GM23338 (cell line): ENCODE results near the gene HNF1A.

Experiments used
- CREB1 ChIP-seq: fragments of 250-450 bp; sonication (Bioruptor Pico); IDR thresholded peaks from 2 replicates; pipeline ENCODE4 v1.5.0; 2020; ENCODE audit warnings: low read depth, mild to moderate bottlenecking, moderate library complexity
- CTCF ChIP-seq, 2 experiments: fragments of 200-600 bp in 1 of 2; sonication (generic) in 1 of 2; conservative IDR thresholded peaks; 2 replicates each; pipeline versions ENCODE4 v1.5.1 to v1.6.1; 2016 to 2017; ENCODE audit warnings: antibody characterized with exemption in 2 of 2, low read depth in 2 of 2, mild to moderate bottlenecking in 2 of 2, moderate library complexity in 1 of 2
- ETS1 ChIP-seq: IDR thresholded peaks from 2 replicates; pipeline ENCODE4 v1.6.1; 2016; ENCODE audit warnings: antibody characterized with exemption
- EZH2 ChIP-seq: fragments of 200-600 bp; sonication (generic); IDR thresholded peaks from one replicate; pipeline ENCODE4 v1.8.0; 2017; ENCODE audit warnings: antibody characterized with exemption, mild to moderate bottlenecking, low read depth; ENCODE audit not compliant: unreplicated experiment
- EZH2phosphoT487 ChIP-seq: fragments of 200-600 bp; sonication (generic); IDR thresholded peaks from one replicate; pipeline ENCODE4 v1.8.1; 2018; ENCODE audit warnings: antibody characterized with exemption; ENCODE audit not compliant: unreplicated experiment
- JUNB ChIP-seq: IDR thresholded peaks from one replicate; pipeline ENCODE4 v1.6.1; 2016; ENCODE audit warnings: antibody characterized with exemption; ENCODE audit not compliant: unreplicated experiment
- NANOG ChIP-seq: IDR thresholded peaks from 2 replicates; pipeline ENCODE4 v1.6.1; 2016; ENCODE audit warnings: antibody characterized with exemption, borderline replicate concordance
- POLR2AphosphoS5 ChIP-seq: IDR thresholded peaks from 2 replicates; pipeline ENCODE4 v1.6.1; 2016; ENCODE audit warnings: antibody characterized with exemption, low read depth
- REST ChIP-seq: IDR thresholded peaks from one replicate; pipeline ENCODE4 v1.6.1; 2018; ENCODE audit warnings: antibody characterized with exemption; ENCODE audit not compliant: unreplicated experiment
- ZNF331 ChIP-seq: fragments of 250-450 bp; sonication (Bioruptor Pico); IDR thresholded peaks from 2 replicates; pipeline ENCODE4 v1.5.0; 2020; ENCODE audit warnings: low read depth, mild to moderate bottlenecking, moderate library complexity

- no peak for TF ChIP-seq CTCF (conservative IDR thresholded peaks at IDR 0.05; ENCODE audit: low read depth in 2 of 2)
- TF ChIP-seq EZH2phosphoT487 = no peak
- no peak for TF ChIP-seq ETS1
- TF ChIP-seq EZH2 = no peak
- no peak for TF ChIP-seq POLR2AphosphoS5
- no peak for TF ChIP-seq CREB1 (CRISPR knock-in tag)
- no peak for TF ChIP-seq JUNB
- no peak for TF ChIP-seq REST
- TF ChIP-seq NANOG = no peak
- no peak for TF ChIP-seq ZNF331
These were observed 27.5 kb upstream of the HNF1A start for GRCh38 chr12:120950807-120951206.
